Activated CD4-positive, alpha-beta memory T cell treated with anti-CD3 and anti-CD28 coated beads for 36 hours (primary cell): ENCODE results near the gene RMI1. TPM values are rescaled to one million over a fixed set of nuclear protein-coding genes. Genes with fewer than 3 reads are reported as not detected.
"Not testable (repeated sequence)": the region's sequence is repeated elsewhere in the genome, so short reads cannot be mapped to it uniquely, and the experiment has no call there.

ENCODE experiments used
- CTCF ChIA-PET: fragments of 350-600 bp; sonication (Branson Sonifier 250); formaldehyde crosslinking; loops from one replicate; lab custom pipeline; 2021; ENCODE audit warnings: antibody characterized with exemption, inconsistent platforms; lab: Charles Lee
- POLR2A ChIA-PET: fragments of 350-600 bp; sonication (Branson Sonifier 250); formaldehyde crosslinking; loops from one replicate; lab custom pipeline; 2021; ENCODE audit warnings: antibody characterized with exemption; lab: Charles Lee
- DNase-seq: peaks from one replicate; pipeline ENCODE4 v3.0.0-alpha.2; 2020
- H3K27ac Mint-ChIP-seq: one replicate; pipeline ENCODE4 v1.8.0; 2021; ENCODE audit warnings: mixed read lengths
- H3K27me3 Mint-ChIP-seq: one replicate; pipeline ENCODE4 v1.8.0; 2021; ENCODE audit warnings: mixed read lengths
- H3K36me3 Mint-ChIP-seq: one replicate; pipeline ENCODE4 v1.8.0; 2021; ENCODE audit warnings: mixed read lengths
- H3K4me1 Mint-ChIP-seq: one replicate; pipeline ENCODE4 v1.8.0; 2021; ENCODE audit warnings: low read depth, mixed read lengths
- H3K4me3 Mint-ChIP-seq: one replicate; pipeline ENCODE4 v1.8.0; 2021; ENCODE audit warnings: mild to moderate bottlenecking, mixed read lengths
- H3K9me3 Mint-ChIP-seq: one replicate; pipeline ENCODE4 v1.8.0; 2021; ENCODE audit warnings: mixed read lengths
- intact Hi-C: fragments of 100-400 bp; cut with micrococcal nuclease; formaldehyde crosslinking; loops from one replicate; pipeline ENCODE4 v1.15.1; 2023
- microRNA-seq: library from miRNA; unstranded; fragments of <30 nt; microRNA quantifications from one replicate; pipeline ENCODE4 v1.2.0, GENCODE V29; 2022; ENCODE audit warnings: borderline number of aligned reads, borderline microRNAs expressed, borderline replicate concordance
- total RNA-seq, 2 experiments: library from RNA; stranded (reverse); gene quantifications; one replicate each; pipeline ENCODE4 v1.2.3, GENCODE V29; 2021

Gene RMI1
- total RNA-seq, 2 experiments from 2014 or later: 20.3 to 22.6 TPM

- Mint-ChIP-seq H3K9me3 (peaks cover 2% of the 10 kb centered on the region), H3K4me3 (no peak overlapping the region), H3K27me3 (peaks cover 1% of the 10 kb centered on the region), H3K36me3 (peaks cover 4% of the 10 kb centered on the region), H3K4me1 (no peaks in the 10 kb centered on the region), H3K27ac (no peak overlapping the region)
- DNase-seq: no peak
- intact Hi-C loops: no loop called here
- ChIA-PET POLR2A (no interaction called here), CTCF (no interaction called here)
These were observed 27.1 kb downstream of the RMI1 start for GRCh38 chr9:84007662-84008061.

- Mint-ChIP-seq H3K27me3 (peaks cover 4% of the 10 kb centered on the region), H3K4me3 (no peak overlapping the region), H3K9me3 (no peaks in the 10 kb centered on the region), H3K4me1 (no peaks in the 10 kb centered on the region), H3K27ac (no peak overlapping the region), H3K36me3 (no peaks in the 10 kb centered on the region)
- CTCF ChIA-PET: no interaction called here
- POLR2A ChIA-PET: no interaction called here
- no peak for DNase-seq
- intact Hi-C loops: no loop called here
These were observed 43.5 kb downstream of the RMI1 start for GRCh38 chr9:84024041-84024575.

- Mint-ChIP-seq H3K27me3 (peaks cover 4% of the 10 kb centered on the region), H3K36me3 (no peaks in the 10 kb centered on the region)
- intact Hi-C loops: no loop called here
These were observed 46.6 kb downstream of the RMI1 start for GRCh38 chr9:84027201-84027600.

GRCh38 chr9:84031534-84031933 lies 50.9 kb downstream of the RMI1 start:
- H3K27me3 Mint-ChIP-seq: peaks cover 7% of the 10 kb centered on the region
- no peak for DNase-seq
- H3K9me3 Mint-ChIP-seq: no peaks in the 10 kb centered on the region
- intact Hi-C loops: no loop called here
- no peaks in the 10 kb centered on the region for H3K36me3 Mint-ChIP-seq
- H3K4me3 Mint-ChIP-seq: no peak overlapping the region
- no peak overlapping the region for H3K27ac Mint-ChIP-seq
- POLR2A ChIA-PET: no interaction called here
- CTCF ChIA-PET: no interaction called here
- H3K4me1 Mint-ChIP-seq: no peaks in the 10 kb centered on the region

More at GRCh38 chr9:84027201-84027600, 46.6 kb downstream of the RMI1 start:
- POLR2A ChIA-PET: no interaction called here
- Mint-ChIP-seq H3K4me1 (no peaks in the 10 kb centered on the region), H3K4me3 (no peak overlapping the region), H3K27ac (no peak overlapping the region), H3K9me3 (no peaks in the 10 kb centered on the region)
- DNase-seq: no peak
- CTCF ChIA-PET: no interaction called here

- H3K4me3 Mint-ChIP-seq, CTCF ChIA-PET, POLR2A ChIA-PET, H3K4me1 Mint-ChIP-seq, H3K27ac Mint-ChIP-seq, DNase-seq, intact Hi-C loops: not testable (repeated sequence)
- Mint-ChIP-seq H3K9me3 (peaks cover 12% of the 10 kb centered on the region), H3K27me3 (peaks cover 34% of the 10 kb centered on the region), H3K36me3 (peaks cover 10% of the 10 kb centered on the region)
These were observed 61.3 kb downstream of the RMI1 start for GRCh38 chr9:84041857-84042256.

GRCh38 chr9:84045481-84046097 lies 65.0 kb downstream of the RMI1 start:
- Mint-ChIP-seq H3K9me3 (peaks cover 12% of the 10 kb centered on the region), H3K27ac (no peak overlapping the region), H3K4me1 (no peaks in the 10 kb centered on the region), H3K4me3 (no peak overlapping the region), H3K27me3 (peaks cover 15% of the 10 kb centered on the region), H3K36me3 (peaks cover 9% of the 10 kb centered on the region)
- intact Hi-C loops: no loop called here
- POLR2A ChIA-PET: no interaction called here
- CTCF ChIA-PET: interaction anchor here (1.0 kb wide), 1 partner anchor 12 kb away, joined by 4 read pairs; no protein-coding TSS in a partner anchor
- DNase-seq: no peak

Small RNAs within 50 kb of the gene (microRNA-seq; reads per million reads assigned to microRNA genes)
- gene MIR7-1: 382 reads per million, percentile 79 among the genes with 10 or more reads in this experiment

Other genes starting within 250 kb of the RMI1 start
- 1 to 10 TPM; 4.2 to 4.6 TPM for gene GKAP1, start 163.0 kb upstream of the RMI1 start, total RNA-seq
- gene KIF27, start 59.4 kb upstream of the RMI1 start, total RNA-seq: 1 to 10 TPM; 2.6 to 3.0 TPM
- gene HNRNPK, start 590 bp upstream of the RMI1 start, total RNA-seq: 100 to 1,000 TPM; 694 to 716 TPM